ENCODE results near the gene HTR3D. TPM values are rescaled to one million over a fixed set of nuclear protein-coding genes. Genes with fewer than 3 reads are reported as not detected.

The HTR3D gene
- total and polyA plus RNA-seq, 9 of the 15 experiments (the other 6 are each of a cell fraction or from before 2014, with no cell fraction given) = not detected

GRCh38 chr3:183988216-183988790 lies 43.2 kb upstream of the HTR3D start (continued):
- TF ChIP-seq, protein P1, sequence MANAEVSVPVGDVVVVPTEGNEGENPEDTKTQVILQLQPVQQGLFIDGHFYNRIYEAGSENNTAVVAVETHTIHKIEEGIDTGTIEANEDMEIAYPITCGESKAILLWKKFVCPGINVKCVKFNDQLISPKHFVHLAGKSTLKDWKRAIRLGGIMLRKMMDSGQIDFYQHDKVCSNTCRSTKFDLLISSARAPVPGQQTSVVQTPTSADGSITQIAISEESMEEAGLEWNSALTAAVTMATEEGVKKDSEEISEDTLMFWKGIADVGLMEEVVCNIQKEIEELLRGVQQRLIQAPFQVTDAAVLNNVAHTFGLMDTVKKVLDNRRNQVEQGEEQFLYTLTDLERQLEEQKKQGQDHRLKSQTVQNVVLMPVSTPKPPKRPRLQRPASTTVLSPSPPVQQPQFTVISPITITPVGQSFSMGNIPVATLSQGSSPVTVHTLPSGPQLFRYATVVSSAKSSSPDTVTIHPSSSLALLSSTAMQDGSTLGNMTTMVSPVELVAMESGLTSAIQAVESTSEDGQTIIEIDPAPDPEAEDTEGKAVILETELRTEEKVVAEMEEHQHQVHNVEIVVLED (CRISPR knock-in tag; IDR thresholded peaks at IDR 0.05) = no peak
- no peak; a peak in 1 of 4 replicates for TF ChIP-seq NRF1 (conservative IDR thresholded peaks at IDR 0.05 in 1 of 2, IDR thresholded peaks at IDR 0.05 in 1 of 2)
- no peak for TF ChIP-seq PPARD (CRISPR knock-in tag; IDR thresholded peaks at IDR 0.05)
- TF ChIP-seq RBBP5 (IDR thresholded peaks at IDR 0.05; ENCODE audit: borderline replicate concordance, insufficient read depth, low read length, poor library complexity, severe bottlenecking) = no peak
- TF ChIP-seq HEY1 (CRISPR knock-in tag; IDR thresholded peaks at IDR 0.05; ENCODE audit: borderline replicate concordance) = no peak
- no peak for TF ChIP-seq NFIX (CRISPR knock-in tag; IDR thresholded peaks at IDR 0.05; ENCODE audit: low read depth)
- TF ChIP-seq ZNF639 (CRISPR knock-in tag; conservative IDR thresholded peaks at IDR 0.05 in 1 of 2, IDR thresholded peaks at IDR 0.05 in 1 of 2) = peak in 1 of 2 experiments; percentile 78; a peak in 2 of 4 replicates
- TF ChIP-seq CCAR2 (IDR thresholded peaks at IDR 0.05; ENCODE audit: low read depth, low read length) = no peak
- TF ChIP-seq TFAM (CRISPR knock-in tag; conservative IDR thresholded peaks at IDR 0.05) = no peak
- no peak for TF ChIP-seq IRF9 (tag; IDR thresholded peaks at IDR 0.05)
- TF ChIP-seq, protein P2, sequence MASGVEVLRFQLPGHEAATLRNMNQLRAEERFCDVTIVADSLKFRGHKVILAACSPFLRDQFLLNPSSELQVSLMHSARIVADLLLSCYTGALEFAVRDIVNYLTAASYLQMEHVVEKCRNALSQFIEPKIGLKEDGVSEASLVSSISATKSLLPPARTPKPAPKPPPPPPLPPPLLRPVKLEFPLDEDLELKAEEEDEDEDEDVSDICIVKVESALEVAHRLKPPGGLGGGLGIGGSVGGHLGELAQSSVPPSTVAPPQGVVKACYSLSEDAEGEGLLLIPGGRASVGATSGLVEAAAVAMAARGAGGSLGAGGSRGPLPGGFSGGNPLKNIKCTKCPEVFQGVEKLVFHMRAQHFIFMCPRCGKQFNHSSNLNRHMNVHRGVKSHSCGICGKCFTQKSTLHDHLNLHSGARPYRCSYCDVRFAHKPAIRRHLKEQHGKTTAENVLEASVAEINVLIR (CRISPR knock-in tag; IDR thresholded peaks at IDR 0.05) = no peak
- no peak for TF ChIP-seq BACH1 (tag; IDR thresholded peaks at IDR 0.05)
- TF ChIP-seq CBX2 (IDR thresholded peaks at IDR 0.05; ENCODE audit: insufficient read depth, low read length, poor library complexity, severe bottlenecking) = no peak
- TF ChIP-seq EWSR1 (IDR thresholded peaks at IDR 0.05; ENCODE audit: borderline replicate concordance, low read depth, partially characterized antibody) = no peak
- TF ChIP-seq ZNF174 (CRISPR knock-in tag; IDR thresholded peaks at IDR 0.05) = no peak
- TF ChIP-seq MCM5 (IDR thresholded peaks at IDR 0.05; ENCODE audit: low read depth) = no peak
- peak; percentile 34; the same call in 1 of the 2 replicates for TF ChIP-seq TFAP4 (CRISPR knock-in tag; IDR thresholded peaks at IDR 0.05; ENCODE audit: borderline replicate concordance)
- TF ChIP-seq PTRF (tag; IDR thresholded peaks at IDR 0.05) = no peak
- no peak for TF ChIP-seq EZH2 (IDR thresholded peaks at IDR 0.05; ENCODE audit: borderline replicate concordance, low read depth, low read length)
- no peak for TF ChIP-seq SRSF1 (IDR thresholded peaks at IDR 0.05; ENCODE audit: low read depth, low read length)
- no peak for TF ChIP-seq RBM14 (IDR thresholded peaks at IDR 0.05; ENCODE audit: borderline replicate concordance, insufficient read depth, low read depth, low read length)
